Measurements from ENCODE around the gene PDZD11.

DNA sequence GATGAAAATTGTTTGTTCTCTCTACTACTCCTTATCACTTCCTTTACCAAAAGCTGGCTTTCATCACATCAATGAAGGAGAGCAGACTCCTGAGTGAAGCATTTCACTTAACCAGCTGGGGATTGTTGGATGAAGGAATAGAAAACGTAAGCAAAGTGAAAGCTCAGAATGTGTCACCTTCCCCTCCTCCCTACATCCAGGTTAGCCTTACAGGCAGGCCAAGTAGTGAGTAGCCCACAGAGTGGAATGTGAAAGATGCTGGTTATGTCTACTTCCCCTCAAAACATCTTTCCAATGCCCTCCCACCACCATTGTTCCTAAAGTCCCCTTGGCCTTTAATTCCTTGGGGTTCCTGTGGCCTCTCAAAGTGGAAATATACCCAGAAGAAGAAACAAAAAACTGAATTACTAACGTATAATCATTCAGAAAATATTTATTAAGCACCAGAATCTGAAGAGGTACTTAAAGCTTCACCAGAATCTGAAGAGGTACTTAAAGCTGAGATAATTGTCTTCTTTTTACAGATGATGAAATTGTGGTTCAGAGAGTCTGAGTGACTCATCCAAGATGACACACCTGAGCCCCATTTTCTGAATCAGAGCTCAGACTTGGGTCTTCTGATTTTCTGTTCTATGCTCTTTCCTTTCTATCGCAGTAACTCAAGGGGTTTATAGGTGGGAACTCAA, 36.2 kb downstream of the PDZD11 start:
- TF ChIP-seq GATA2 (IDR thresholded peaks at IDR 0.05; ENCODE audit: low read depth, low read length) (no peak), GATA3 (IDR thresholded peaks at IDR 0.05; ENCODE audit: low read depth, low read length) (no peak)

Measured in SH-SY5Y (cell line).